ENCODE data around the gene ELAPOR1. TPM values are rescaled to one million over a fixed set of nuclear protein-coding genes. Genes with fewer than 3 reads are reported as not detected.

The ELAPOR1 gene
- total RNA-seq, 2 experiments from 2014 or later: 4.7 to 7.0 TPM

DNA sequence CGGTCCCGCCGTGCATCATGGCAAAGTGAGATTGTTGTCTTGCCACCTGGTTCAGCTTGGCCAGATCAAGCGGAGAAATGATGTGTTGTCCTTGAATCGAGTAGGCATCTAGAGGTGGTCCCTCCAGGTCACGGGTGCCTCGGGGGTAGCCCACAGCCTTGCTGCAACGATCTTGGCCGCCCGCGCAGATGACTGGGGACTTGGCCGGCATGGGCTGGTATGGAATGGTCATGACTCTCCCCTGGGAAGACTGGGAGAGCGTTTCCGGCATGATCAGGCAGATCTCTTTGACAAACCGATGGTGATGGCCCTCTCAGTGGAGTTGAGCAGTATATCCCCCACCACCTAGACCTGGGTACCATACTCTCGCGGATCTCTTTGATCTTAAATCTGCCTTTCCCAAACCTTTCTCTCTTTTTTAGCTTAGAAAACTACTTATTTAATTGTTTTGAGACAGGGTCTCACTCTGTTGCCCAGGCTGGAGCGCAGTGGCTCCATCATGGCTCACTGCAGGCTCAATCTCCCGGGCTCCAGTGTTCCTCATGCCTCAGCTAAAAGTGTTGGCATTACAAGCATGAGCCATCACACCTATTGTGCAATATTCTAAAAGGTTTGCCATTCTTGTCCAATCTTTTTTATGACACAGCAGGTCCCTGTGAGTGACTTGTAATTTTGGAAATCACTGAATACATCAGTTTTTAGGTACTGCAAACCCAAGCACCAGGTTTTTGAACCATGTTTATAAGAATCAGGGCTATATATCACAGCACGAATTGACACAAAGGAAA, 9.4 kb upstream of the ELAPOR1 start:
- H3K9me3 Mint-ChIP-seq: no peaks in the 10 kb centered on the region
- peaks cover 30% of the 10 kb centered on the region for H3K36me3 Mint-ChIP-seq (ENCODE audit: low read depth)
- ATAC-seq (no peak), DNase-seq (no peak)
- POLR2A ChIA-PET: interaction anchor here (0.7 to 1.4 kb wide), 3 partner anchors 9 to 321 kb away, joined by 3 to 5 read pairs (median 3); partner anchors contain the start of genes ELAPOR1, PSMA5 and TMEM167B
- no peaks in the 10 kb centered on the region for H3K27me3 Mint-ChIP-seq
- TF ChIP-seq, protein P1, sequence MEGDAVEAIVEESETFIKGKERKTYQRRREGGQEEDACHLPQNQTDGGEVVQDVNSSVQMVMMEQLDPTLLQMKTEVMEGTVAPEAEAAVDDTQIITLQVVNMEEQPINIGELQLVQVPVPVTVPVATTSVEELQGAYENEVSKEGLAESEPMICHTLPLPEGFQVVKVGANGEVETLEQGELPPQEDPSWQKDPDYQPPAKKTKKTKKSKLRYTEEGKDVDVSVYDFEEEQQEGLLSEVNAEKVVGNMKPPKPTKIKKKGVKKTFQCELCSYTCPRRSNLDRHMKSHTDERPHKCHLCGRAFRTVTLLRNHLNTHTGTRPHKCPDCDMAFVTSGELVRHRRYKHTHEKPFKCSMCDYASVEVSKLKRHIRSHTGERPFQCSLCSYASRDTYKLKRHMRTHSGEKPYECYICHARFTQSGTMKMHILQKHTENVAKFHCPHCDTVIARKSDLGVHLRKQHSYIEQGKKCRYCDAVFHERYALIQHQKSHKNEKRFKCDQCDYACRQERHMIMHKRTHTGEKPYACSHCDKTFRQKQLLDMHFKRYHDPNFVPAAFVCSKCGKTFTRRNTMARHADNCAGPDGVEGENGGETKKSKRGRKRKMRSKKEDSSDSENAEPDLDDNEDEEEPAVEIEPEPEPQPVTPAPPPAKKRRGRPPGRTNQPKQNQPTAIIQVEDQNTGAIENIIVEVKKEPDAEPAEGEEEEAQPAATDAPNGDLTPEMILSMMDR (IDR thresholded peaks at IDR 0.05): no peak
- no peak overlapping the region for H3K27ac Mint-ChIP-seq
- intact Hi-C loops (cut with micrococcal nuclease): no loop called here
- peaks cover 4% of the 10 kb centered on the region for H3K4me1 Mint-ChIP-seq (ENCODE audit: low read depth)
- H3K4me3 Mint-ChIP-seq: no peak overlapping the region
- CTCF ChIA-PET: interaction anchor here (1.0 kb wide), 1 partner anchor 8 kb away, joined by 3 read pairs; a partner anchor contains a TSS

DNA sequence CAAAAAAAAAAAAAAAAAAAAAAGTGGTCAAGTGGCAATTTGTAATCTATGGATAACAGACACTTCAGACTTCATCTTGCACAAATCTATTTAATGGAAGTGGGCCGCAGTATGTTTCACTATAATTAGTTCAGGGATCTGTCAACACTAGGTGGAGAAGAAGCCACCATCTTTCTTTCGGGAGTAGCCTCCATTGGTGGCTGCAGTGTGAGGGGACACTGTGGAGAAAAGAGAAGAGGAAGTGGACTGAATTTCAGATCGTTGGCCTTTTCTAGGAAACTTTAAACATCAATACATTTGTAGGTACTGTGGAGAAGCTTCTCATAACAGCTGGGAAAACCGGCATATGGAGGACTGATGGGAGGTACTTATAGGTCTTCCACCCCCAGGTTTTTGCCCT, 8.0 kb upstream of the ELAPOR1 start:
- CTCF ChIA-PET: no interaction called here
- intact Hi-C loops (cut with micrococcal nuclease): no loop called here
- Mint-ChIP-seq H3K9me3 (no peaks in the 10 kb centered on the region), H3K27me3 (no peaks in the 10 kb centered on the region), H3K36me3 (ENCODE audit: low read depth) (peaks cover 22% of the 10 kb centered on the region), H3K27ac (no peak overlapping the region), H3K4me1 (ENCODE audit: low read depth) (peaks cover 15% of the 10 kb centered on the region), H3K4me3 (no peak overlapping the region)
- TF ChIP-seq, protein P1 (IDR thresholded peaks at IDR 0.05): no peak
- POLR2A ChIA-PET: no interaction called here
- ATAC-seq (no peak), DNase-seq (no peak)

DNA sequence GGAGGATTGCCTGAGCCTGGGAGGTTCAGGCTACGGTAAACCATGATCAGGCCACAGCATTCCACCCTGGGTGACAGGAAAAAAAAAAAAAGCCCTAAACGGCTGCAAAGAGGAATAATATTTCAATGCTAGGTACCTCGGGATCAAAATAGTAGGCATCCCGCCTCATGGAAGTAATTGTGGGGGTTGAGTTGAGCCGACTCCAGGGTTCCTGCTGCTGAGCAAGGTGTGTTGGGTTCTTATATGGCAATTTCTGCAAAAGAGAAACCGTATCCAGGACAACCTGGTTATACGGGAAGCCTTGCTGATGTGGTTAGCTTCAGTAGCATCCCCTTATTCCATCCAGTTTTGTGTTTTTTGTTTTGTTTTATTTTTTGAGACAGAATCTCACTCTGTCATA, 6.1 kb upstream of the ELAPOR1 start:
- TF ChIP-seq, protein P1 (IDR thresholded peaks at IDR 0.05): no peak
- peaks cover 12% of the 10 kb centered on the region for H3K36me3 Mint-ChIP-seq (ENCODE audit: low read depth)
- DNase-seq (no peak), ATAC-seq (no peak)
- intact Hi-C loops (cut with micrococcal nuclease): no loop called here
- no peak overlapping the region for H3K27ac Mint-ChIP-seq
- H3K27me3 Mint-ChIP-seq: peaks cover 2% of the 10 kb centered on the region
- no peak overlapping the region for H3K4me3 Mint-ChIP-seq
- H3K9me3 Mint-ChIP-seq: no peaks in the 10 kb centered on the region
- CTCF ChIA-PET: interaction anchor here (0.8 to 8.7 kb wide), 2 partner anchors 9 to 279 kb away, joined by 3 to 95 read pairs; no protein-coding TSS in a partner anchor
- POLR2A ChIA-PET: interaction anchor here (0.6 to 1.5 kb wide), 2 partner anchors 8 to 300 kb away, joined by 4 to 8 read pairs; no protein-coding TSS in a partner anchor
- H3K4me1 Mint-ChIP-seq (ENCODE audit: low read depth): peaks cover 15% of the 10 kb centered on the region

DNA sequence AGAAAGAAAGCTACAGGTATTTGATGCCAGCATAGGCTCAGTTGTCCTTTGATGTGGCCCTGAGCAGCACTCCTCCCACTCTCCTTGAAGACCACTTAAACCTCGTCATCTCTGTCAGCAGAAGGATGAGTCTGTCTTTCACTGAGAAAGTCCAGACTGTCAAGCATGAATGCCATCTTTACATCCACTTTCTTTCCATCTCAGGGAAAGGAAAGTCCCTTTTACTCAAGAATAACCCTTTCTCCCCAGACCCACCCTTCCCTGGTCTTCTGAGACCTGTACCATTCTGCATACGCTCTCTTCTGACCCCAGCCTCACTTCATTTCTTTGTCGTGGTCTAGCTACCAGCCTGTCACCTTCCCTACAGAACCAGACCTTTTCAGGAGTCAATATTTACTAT, 4.0 kb upstream of the ELAPOR1 start:
- ChIA-PET POLR2A (interaction anchor here (1.2 to 8.2 kb wide), 2 partner anchors 9 to 53 kb away, joined by 3 to 98 read pairs; no protein-coding TSS in a partner anchor), CTCF (interaction anchor here (0.8 to 8.7 kb wide), 9 partner anchors 11 to 300 kb away, joined by 3 to 95 read pairs (median 4); partner anchors contain the start of genes PSRC1 and TMEM167B)
- TF ChIP-seq, protein P1 (IDR thresholded peaks at IDR 0.05): no peak
- Mint-ChIP-seq H3K4me3 (no peak overlapping the region), H3K4me1 (ENCODE audit: low read depth) (peaks cover 33% of the 10 kb centered on the region), H3K9me3 (no peaks in the 10 kb centered on the region), H3K27ac (no peak overlapping the region), H3K36me3 (ENCODE audit: low read depth) (no peaks in the 10 kb centered on the region), H3K27me3 (peaks cover 2% of the 10 kb centered on the region)
- intact Hi-C loops (cut with micrococcal nuclease): loop anchor here (10.0 kb wide), 3 partner anchors 145 to 315 kb away; partner anchors contain the start of genes CLCC1 and PSMA5
- DNase-seq (no peak), ATAC-seq (peak; percentile 21)
